ENCODE measurements around the gene DGKI.

DGKI gene

GRCh38 chr7:137685433-137686164, 161.2 kb downstream of the DGKI start:
- DNase-seq (ENCODE audit: low read depth in 2 of 2) = no peak

GRCh38 chr7:137684776-137685175, 162.0 kb downstream of the DGKI start:
- no peak for DNase-seq (ENCODE audit: low read depth in 2 of 2)

GRCh38 chr7:137684316-137684715, 162.5 kb downstream of the DGKI start:
- DNase-seq (ENCODE audit: low read depth in 2 of 2) = no peak

GRCh38 chr7:137682596-137682995, 164.2 kb downstream of the DGKI start:
- DNase-seq (ENCODE audit: low read depth in 2 of 2) = no peak

GRCh38 chr7:137681657-137682562, 164.9 kb downstream of the DGKI start:
- no peak for DNase-seq (ENCODE audit: low read depth in 2 of 2)

- DNase-seq (ENCODE audit: low read depth in 2 of 2) = no peak
Observed at GRCh38 chr7:137674551-137675409, 172.0 kb downstream of the DGKI start.

- DNase-seq (ENCODE audit: low read depth in 2 of 2) = no peak
Observed at GRCh38 chr7:137674048-137674447, 172.7 kb downstream of the DGKI start.

- DNase-seq (ENCODE audit: low read depth in 2 of 2) = no peak
Observed at GRCh38 chr7:137671920-137672319, 174.9 kb downstream of the DGKI start.

- no peak for DNase-seq (ENCODE audit: low read depth in 2 of 2)
Observed at GRCh38 chr7:137670222-137671064, 176.3 kb downstream of the DGKI start.

- DNase-seq (ENCODE audit: low read depth in 2 of 2) = no peak
Observed at GRCh38 chr7:137669706-137670105, 177.1 kb downstream of the DGKI start.

- no peak for DNase-seq (ENCODE audit: low read depth in 2 of 2)
Observed at GRCh38 chr7:137668404-137668803, 178.4 kb downstream of the DGKI start.

- DNase-seq (ENCODE audit: low read depth in 2 of 2) = no peak
Observed at GRCh38 chr7:137667633-137668387, 179.0 kb downstream of the DGKI start.

- DNase-seq (ENCODE audit: low read depth in 2 of 2) = no peak
Observed at GRCh38 chr7:137664846-137665245, 181.9 kb downstream of the DGKI start.

GRCh38 chr7:137661634-137662033, 185.1 kb downstream of the DGKI start:
- no peak for DNase-seq (ENCODE audit: low read depth in 2 of 2)

- no peak for DNase-seq (ENCODE audit: low read depth in 2 of 2)
Observed at GRCh38 chr7:137658190-137658900, 188.4 kb downstream of the DGKI start.

GRCh38 chr7:137657476-137658189, 189.1 kb downstream of the DGKI start:
- DNase-seq (ENCODE audit: low read depth in 2 of 2) = no peak

GRCh38 chr7:137656850-137657232, 189.9 kb downstream of the DGKI start:
- DNase-seq (ENCODE audit: low read depth in 2 of 2) = no peak

- no peak for DNase-seq (ENCODE audit: low read depth in 2 of 2)
Observed at GRCh38 chr7:137656227-137656849, 190.4 kb downstream of the DGKI start.

GRCh38 chr7:137655804-137656203, 191.0 kb downstream of the DGKI start:
- no peak for DNase-seq (ENCODE audit: low read depth in 2 of 2)

All from stimulated activated CD8-positive, alpha-beta memory T cell treated with anti-CD3 and anti-CD28 coated beads, Interleukin-7, amount 100 ng/mL, for 4 hours (primary cell).